GM21529 (cell line): Measurements from ENCODE around the gene ANP32A.

Source experiments
- ATAC-seq: cut with Tn5 transposase; IDR thresholded peaks from one replicate; pipeline ENCODE4 v1.9.1; 2021; ENCODE audit not compliant: unreplicated experiment

The ANP32A gene

GRCh38 chr15:68784206-68784605 is 36.5 kb downstream of the ANP32A start:
- no peak for ATAC-seq

GRCh38 chr15:68783226-68784058 is 37.3 kb downstream of the ANP32A start:
- ATAC-seq = no peak

DNA sequence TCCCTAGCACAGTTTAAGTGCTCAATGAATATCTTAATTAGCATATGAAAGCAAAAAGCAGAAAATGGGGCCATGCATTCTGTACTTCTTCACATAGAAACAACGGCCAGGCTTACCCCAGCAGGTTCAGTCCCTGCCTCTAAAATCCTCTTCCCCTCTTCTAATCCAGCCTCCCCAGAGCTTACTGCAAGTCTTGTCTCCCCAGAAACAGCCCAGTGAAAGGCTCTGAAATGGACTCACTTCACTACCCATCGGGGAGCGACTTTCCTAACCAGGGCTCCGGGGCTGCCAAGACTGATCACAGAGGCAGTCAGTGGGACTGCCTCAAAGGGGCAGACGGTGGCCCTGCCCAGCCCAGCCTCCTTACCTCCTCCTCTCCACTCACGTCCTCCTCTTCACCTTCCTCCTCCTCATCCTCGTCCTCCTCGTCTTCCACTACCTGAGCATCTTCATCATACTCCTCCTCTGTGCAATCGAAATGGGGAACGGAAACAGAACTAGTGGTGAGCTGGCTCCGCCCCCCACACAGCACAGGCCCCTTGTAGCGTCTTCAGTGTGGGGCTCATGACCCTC is 38.0 kb downstream of the ANP32A start:
- no peak for ATAC-seq

DNA sequence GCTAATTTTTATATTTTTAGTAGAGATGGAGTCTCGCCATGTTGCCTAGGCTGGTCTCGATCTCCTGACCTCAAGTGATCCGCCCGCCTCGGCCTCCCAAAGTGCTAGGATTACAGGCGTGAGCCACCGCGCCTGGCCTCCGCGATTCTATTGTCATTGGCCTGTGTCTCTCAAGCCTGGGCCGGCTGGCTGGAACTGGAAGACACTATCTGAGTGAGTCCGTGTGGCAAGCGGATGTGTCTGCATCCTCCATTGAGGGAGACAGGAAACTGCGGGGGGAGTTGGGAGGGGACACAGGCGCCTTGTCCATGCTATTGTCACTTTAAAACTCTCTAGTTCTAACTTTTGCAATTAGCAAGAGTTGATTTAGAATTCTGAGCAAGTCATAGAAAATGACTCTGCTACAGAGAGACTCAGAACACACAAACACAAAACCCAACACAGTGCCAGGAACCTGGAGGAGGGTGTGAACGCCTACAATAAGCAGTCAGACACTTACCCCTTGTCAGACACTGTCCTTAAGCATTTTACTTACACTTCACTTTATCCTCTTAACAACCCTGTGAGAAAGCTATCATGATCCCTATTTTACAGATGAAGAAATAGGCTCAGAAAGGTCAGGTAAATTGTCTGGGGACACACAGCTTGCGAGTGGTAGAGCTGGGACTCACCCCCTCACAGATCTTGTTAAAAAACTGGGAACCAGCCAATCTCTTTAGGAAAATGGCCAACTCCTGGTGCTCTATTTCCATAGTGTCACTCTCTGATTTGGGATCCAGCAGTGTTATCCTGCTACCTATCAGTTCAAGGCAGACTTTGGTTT is 38.7 kb downstream of the ANP32A start:
- no peak for ATAC-seq

DNA sequence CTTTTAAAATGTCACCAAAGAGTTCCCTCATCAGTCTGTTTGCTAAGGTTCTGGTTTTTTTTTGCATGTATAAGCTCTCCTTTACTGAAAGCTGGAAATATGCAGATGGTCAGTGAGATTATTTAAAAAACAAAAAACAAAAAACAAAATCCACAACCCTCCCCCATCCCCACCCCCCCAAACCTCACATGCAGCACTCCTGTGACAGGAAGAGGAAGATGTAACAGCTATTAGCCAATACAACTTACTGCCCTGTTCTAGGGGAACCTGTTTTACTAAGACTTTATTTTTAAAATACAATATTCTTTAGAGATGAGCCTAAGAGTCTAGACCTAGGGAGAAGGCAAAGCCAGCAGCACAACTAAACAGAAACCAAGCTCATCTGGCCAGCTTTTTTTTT is 39.5 kb downstream of the ANP32A start:
- ATAC-seq = no peak

GRCh38 chr15:68778876-68779275 is 41.8 kb downstream of the ANP32A start:
- ATAC-seq = no peak

- no peak for ATAC-seq
These were observed 44.0 kb downstream of the ANP32A start for GRCh38 chr15:68776477-68777270.

DNA sequence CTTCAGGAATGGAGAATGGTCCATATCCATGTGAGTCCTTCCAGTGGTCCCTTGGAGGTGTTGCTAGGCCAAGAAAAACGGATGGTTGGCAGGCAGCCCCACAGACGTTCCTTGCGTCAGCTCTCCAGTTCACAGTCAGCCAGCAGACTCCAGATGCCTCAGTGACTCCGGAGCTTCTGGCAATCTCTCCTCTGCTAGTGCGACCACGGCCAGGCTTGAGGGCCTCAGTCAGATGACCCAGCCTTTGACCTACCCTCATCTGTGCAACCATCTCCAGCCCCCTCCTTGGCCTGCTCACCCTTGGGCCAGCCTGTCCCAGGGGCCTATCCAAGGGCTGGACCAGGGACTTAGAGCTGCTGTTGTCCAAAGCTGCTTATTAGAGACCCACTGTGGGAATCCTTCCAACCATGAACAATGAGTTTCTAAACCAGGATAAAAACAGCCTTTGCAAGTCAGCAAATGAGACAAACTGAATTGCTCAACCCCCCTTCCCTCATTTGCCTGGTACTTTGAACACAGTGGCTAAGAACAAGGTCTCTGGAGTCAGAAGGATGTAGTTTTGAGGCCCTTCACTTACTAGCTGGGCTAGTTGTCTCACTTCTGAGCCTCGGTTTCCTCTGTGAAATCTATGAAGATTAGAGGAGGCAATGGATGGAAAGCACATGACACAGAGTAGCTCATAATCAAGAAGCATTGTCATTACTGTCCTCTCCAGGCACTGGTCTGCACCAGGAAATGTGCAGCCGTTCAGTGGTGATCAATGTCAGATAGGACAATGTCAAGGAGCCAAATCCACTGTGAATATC is 44.8 kb downstream of the ANP32A start:
- ATAC-seq = no peak

DNA sequence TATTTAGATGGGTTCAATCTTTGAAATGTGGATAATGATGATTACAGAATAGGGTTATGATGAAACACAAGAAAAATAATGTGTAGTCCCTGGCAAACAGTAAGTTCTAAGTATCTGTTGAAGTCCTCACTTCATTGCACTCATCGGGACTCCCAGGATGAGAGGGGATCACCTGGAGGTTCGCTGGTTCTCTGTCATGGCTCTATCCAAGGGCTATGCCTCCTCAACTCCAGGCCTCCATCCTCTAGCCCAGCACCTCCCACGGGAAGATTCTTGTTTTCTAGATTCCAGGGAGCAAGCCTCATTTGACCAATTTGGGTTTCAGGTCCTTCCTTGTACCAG is 45.5 kb downstream of the ANP32A start:
- no peak for ATAC-seq

DNA sequence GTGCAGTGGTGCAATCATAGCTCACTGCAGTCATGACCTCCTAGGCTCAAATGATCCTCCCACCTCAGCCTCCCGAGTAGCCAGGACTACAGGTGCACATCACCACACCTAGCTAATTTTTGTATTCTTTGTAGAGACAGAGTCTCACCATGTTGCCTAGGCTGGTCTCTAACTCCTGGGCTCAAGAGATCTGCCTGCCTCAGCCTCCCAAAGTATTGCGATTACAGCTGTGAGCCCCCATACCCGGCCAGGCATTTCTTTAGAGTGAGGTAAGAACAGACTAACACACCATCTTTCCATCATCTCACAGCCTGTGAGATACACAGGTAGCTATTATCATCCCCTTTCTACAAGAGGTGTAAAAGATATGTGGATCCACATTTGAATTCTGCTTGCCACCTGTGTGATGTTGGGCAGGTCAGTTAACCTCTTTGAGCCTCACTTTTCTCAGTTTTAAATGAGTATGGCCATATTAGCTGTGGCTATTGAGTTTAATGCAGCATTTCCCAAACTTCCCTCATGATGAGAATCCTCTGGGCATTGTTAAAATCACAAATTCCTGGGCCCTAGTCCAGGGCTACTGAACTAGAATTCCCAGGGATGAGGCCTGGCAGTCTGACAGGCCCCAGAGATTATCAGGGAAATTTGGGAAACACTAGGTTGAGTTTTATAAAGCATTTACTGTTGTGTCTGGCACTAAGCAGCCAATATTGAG is 46.0 kb downstream of the ANP32A start:
- ATAC-seq = no peak

GRCh38 chr15:68774120-68774519 is 46.6 kb downstream of the ANP32A start:
- ATAC-seq = no peak

GRCh38 chr15:68773036-68773435 is 47.7 kb downstream of the ANP32A start:
- ATAC-seq = no peak

GRCh38 chr15:68770216-68770615 is 50.5 kb downstream of the ANP32A start:
- ATAC-seq = no peak

- no peak for ATAC-seq
These were observed 51.0 kb downstream of the ANP32A start for GRCh38 chr15:68769702-68770101.

DNA sequence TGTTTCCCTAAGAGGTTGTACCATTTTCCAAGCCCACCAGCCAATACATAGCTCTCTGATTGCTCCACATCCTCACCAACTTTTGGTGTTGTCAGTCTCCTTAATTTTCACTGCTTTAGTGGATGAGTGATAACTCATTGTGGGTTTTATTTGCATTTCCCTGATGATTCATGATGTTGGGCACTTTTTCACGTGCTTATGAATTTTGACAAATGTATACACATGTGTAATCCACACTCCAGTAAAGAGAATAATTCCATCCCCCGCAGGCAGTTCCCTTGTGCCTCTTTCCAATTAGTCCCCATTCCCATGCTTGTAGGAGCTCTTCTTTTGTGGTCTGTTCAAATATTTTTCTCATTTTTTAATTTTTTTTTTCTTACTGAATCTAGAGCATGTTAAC is 52.4 kb downstream of the ANP32A start:
- ATAC-seq = no peak

GRCh38 chr15:68767833-68768232 is 52.9 kb downstream of the ANP32A start:
- ATAC-seq = no peak

GRCh38 chr15:68765602-68766368 is 54.9 kb downstream of the ANP32A start:
- no peak for ATAC-seq

DNA sequence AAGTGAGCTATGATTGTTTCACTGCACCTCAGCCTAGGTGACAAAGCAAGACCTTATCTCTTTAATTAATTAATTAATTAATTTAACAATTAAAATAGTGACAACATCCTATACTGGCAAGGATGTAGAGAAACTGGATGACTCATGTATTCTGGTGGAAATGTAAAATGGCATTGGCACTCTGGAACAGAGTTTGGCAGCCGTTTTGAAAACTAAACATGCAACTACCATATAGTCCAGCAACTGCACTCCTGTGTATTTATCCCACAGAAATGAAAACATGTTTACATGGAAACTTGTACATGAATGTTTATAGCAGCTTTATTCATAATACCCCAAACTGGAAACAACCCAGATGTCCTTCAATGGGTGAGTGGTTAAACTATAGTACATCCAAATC is 56.6 kb downstream of the ANP32A start:
- no peak for ATAC-seq

DNA sequence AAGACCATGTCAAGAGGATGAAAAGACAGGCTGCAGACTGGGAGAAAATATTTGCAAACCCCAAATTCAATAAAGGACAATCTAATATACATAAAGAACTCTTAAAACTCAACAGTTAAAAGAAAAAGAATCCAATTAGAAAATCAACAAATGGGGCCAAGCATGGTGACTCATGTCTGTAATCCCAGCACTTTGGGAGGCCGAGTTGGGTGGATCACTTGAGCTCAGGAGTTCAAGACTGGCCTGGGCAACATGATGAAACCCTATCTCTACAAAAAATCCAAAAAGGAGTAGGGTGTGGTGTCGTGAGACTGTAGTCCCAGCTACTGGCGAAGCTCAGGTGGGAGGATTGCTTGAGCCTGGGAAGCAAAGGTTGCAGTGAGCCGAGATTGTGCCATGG is 57.6 kb downstream of the ANP32A start:
- ATAC-seq = no peak
